ENCODE results near the gene CACNB4. TPM values are rescaled to one million over a fixed set of nuclear protein-coding genes. Genes with fewer than 3 reads are reported as not detected.
A peak's percentile ranks its signal among the peaks of the same experiment; 100 is the strongest.

Gene CACNB4
- total RNA-seq, 1 donor from 2014 or later: 5.1 TPM

DNA sequence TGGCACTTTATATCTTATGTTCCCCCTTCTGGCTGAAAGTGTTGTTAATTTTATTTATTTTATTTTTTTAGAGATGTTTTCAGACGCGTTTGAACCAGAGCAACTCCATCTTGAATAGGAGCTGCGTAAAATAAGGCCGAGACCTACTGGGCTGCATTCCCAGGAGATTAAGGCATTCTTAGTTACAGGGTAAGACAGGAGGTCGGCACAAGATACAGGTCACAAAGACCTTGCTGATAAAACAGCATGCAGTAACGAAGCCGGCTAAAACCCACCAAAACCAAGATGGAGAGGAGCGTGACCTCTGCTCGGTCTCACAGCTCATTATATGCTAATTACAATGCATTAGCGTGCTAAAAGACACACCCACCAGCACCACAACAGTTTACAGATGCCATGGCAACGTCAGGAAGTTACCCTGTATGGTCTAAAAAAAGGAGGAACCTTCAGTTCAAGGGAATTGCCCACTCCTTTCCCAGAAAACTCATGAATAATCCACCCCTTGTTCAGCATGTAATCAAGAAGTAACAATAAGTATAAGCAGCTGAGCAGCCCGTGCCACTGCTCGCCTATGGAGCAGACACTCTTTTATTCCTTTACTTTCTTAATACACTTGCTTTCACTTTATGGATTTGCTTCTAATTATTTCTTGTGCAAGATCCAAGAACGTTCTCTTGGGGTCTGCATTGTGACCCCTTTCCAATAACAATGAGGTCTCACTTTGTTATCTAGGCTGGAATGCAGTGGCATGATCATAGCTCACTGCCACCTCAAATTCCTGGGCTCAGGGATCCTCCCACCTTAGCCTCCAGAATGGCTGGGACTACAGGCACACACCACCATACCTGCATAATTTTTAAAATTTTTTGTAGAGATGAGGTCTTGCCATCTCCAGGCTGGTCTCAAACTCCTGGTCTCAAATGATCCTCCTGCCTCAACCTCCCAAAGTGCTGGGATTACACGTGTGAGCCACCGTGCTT is 55.9 kb downstream of the CACNB4 start:
- H3K4me3 Mint-ChIP-seq (ENCODE audit: unreplicated experiment): no peak overlapping the region

DNA sequence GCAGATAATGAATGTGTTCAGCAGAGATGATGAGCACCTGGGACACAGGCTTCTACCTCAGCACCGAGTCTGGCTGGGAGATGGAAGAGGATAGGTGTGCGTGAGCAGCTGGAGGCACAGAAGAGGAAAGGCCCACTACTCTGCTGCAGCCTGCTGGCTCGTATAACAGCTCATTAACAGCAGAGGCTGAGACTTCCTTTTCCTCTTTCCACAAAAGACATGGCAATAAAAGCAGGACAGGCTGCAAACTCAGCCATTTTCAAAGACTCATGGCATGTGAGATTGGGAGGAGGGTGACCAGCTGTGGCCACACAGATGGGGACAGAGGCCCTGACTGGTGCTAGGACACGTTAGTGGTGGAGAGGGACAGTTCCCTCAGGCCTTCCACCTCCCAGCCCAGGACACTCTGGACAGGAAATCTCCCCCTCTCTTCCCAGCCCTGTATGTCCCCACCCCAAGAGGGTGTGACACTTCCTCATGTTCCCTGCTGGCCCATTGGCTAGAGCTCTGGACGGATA is 60.3 kb downstream of the CACNB4 start:
- Mint-ChIP-seq H3K9me3 (ENCODE audit: unreplicated experiment) (no peaks in the 10 kb centered on the region), H3K27me3 (ENCODE audit: unreplicated experiment) (no peaks in the 10 kb centered on the region), H3K27ac (ENCODE audit: unreplicated experiment) (peak overlapping the region; percentile 12), H3K4me3 (ENCODE audit: unreplicated experiment) (no peak overlapping the region), H3K36me3 (ENCODE audit: unreplicated experiment) (no peaks in the 10 kb centered on the region), H3K4me1 (ENCODE audit: low read depth, unreplicated experiment) (peaks cover 16% of the 10 kb centered on the region)
- TF ChIP-seq, protein P1, sequence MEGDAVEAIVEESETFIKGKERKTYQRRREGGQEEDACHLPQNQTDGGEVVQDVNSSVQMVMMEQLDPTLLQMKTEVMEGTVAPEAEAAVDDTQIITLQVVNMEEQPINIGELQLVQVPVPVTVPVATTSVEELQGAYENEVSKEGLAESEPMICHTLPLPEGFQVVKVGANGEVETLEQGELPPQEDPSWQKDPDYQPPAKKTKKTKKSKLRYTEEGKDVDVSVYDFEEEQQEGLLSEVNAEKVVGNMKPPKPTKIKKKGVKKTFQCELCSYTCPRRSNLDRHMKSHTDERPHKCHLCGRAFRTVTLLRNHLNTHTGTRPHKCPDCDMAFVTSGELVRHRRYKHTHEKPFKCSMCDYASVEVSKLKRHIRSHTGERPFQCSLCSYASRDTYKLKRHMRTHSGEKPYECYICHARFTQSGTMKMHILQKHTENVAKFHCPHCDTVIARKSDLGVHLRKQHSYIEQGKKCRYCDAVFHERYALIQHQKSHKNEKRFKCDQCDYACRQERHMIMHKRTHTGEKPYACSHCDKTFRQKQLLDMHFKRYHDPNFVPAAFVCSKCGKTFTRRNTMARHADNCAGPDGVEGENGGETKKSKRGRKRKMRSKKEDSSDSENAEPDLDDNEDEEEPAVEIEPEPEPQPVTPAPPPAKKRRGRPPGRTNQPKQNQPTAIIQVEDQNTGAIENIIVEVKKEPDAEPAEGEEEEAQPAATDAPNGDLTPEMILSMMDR (IDR thresholded peaks at IDR 0.05; ENCODE audit: partially characterized antibody, unreplicated experiment): no peak
- DNase-seq: peak; percentile 28

More for the DNA sequence above, 55.9 kb downstream of the CACNB4 start:
- DNase-seq: no peak
- Mint-ChIP-seq H3K27ac (ENCODE audit: unreplicated experiment) (no peak overlapping the region), H3K27me3 (ENCODE audit: unreplicated experiment) (no peaks in the 10 kb centered on the region), H3K36me3 (ENCODE audit: unreplicated experiment) (no peaks in the 10 kb centered on the region), H3K9me3 (ENCODE audit: unreplicated experiment) (no peaks in the 10 kb centered on the region), H3K4me1 (ENCODE audit: low read depth, unreplicated experiment) (peaks cover 7% of the 10 kb centered on the region)
- TF ChIP-seq, protein P1 (IDR thresholded peaks at IDR 0.05; ENCODE audit: partially characterized antibody, unreplicated experiment): no peak

DNA sequence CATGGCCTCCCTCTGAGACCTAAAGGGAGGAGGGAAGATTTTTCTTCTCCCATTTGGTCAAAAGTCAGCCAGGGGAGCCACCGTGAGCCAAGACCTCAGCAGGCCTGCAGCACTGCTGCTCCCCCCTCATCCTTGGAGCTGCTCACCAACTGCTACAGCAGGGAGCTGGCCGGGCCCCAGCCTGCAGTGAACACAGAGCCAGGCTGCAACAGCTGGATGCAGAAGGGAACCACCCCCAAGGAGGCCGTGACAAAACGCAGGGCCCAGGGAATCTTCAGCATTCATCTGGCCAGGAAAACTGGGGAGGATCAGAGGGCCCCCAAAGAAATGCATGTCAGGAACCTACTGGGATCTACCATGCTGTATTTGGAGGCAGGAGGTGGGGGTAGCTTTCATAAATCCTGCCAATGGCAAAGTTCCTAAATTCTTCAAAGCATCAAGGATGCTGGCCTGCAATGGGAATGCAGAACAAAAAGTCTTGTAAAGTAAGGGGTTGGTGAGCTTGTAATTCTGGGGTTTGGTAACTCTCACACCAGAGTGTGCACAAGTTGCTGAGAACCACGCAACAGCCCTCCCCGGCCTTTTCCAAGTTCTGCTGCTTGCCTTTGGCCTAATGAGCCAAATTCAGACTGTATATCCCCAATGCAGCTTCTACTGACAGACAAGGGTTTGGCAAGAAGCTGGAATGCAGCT is 61.0 kb downstream of the CACNB4 start:
- Mint-ChIP-seq H3K4me3 (ENCODE audit: unreplicated experiment) (no peak overlapping the region), H3K36me3 (ENCODE audit: unreplicated experiment) (no peaks in the 10 kb centered on the region), H3K27ac (ENCODE audit: unreplicated experiment) (no peak overlapping the region), H3K9me3 (ENCODE audit: unreplicated experiment) (no peaks in the 10 kb centered on the region), H3K4me1 (ENCODE audit: low read depth, unreplicated experiment) (peaks cover 19% of the 10 kb centered on the region), H3K27me3 (ENCODE audit: unreplicated experiment) (no peaks in the 10 kb centered on the region)
- TF ChIP-seq, protein P1 (IDR thresholded peaks at IDR 0.05; ENCODE audit: partially characterized antibody, unreplicated experiment): no peak
- peak; percentile 40 for DNase-seq

DNA sequence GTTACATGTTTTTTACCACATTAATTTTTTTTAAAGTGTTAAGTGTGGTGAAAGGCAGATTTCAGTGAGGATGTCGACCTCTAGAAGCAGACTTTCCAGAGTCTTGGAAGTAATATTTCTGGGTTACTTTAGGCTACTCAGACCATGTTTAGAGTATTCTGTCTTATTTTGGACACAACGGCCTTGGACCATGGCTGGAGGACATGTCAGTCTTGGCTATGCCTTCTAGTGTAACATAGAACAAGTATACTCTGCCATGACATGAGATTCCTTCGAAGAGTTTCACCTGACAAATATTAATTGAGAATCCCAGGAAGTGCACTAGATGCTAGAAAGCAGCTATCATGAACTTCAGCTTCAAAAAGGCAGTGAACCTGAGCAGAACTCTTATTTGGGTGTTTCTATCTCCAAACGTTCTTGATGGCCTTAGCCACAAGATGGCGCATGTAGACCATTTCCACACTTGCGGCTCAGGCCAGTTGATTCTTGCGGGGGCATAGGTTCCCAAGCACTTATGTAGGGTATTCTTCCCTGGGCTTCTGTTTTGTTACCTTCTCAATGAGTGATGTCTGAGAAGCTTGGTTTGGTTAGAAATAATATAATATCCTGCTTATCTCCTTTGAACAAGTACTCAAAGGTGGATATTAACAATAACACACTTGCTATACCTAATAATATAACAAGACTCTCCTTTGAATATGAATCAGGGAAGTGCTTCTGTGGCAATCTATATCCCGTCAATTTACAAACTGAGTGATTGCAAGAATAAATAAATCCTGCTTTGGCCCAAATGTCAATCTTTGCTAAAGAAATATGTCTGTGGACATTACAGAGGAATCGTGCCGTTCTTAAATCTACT is 62.0 kb downstream of the CACNB4 start:
- H3K27ac Mint-ChIP-seq (ENCODE audit: unreplicated experiment): no peak overlapping the region
- H3K4me3 Mint-ChIP-seq (ENCODE audit: unreplicated experiment): no peak overlapping the region
- no peaks in the 10 kb centered on the region for H3K9me3 Mint-ChIP-seq (ENCODE audit: unreplicated experiment)
- DNase-seq: peak; percentile 76
- H3K27me3 Mint-ChIP-seq (ENCODE audit: unreplicated experiment): no peaks in the 10 kb centered on the region
- TF ChIP-seq, protein P1 (IDR thresholded peaks at IDR 0.05; ENCODE audit: partially characterized antibody, unreplicated experiment): peak; percentile 69
- H3K4me1 Mint-ChIP-seq (ENCODE audit: low read depth, unreplicated experiment): peaks cover 19% of the 10 kb centered on the region
- no peaks in the 10 kb centered on the region for H3K36me3 Mint-ChIP-seq (ENCODE audit: unreplicated experiment)
